ENCODE results near the gene IPO5. TPM values are rescaled to one million over a fixed set of nuclear protein-coding genes. Genes with fewer than 3 reads are reported as not detected.
"Not testable (repeated sequence)": the region's sequence is repeated elsewhere in the genome, so short reads cannot be mapped to it uniquely, and the experiment has no call there.

The IPO5 gene
- total RNA-seq, 2 experiments from 2014 or later: 81.8 to 116 TPM

DNA sequence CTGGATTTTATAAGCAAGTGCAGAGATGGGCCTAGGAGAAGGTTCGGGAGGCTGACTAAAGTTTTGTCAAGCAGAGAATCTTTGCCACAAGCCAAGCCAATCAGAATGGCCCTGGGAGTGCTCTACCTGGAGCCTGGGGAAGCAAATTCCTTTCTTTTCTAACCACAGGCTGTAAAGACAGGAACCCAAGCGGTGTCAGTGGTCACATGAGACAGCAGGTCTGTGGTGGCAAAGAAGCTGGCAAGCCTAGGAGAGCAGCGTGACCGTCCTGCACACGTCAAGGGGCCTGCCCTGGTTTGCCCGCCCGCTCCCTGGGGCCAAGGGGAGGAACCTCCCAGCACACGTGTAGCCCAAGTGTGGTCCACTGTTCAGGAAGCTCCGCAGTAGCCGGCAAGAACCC is 90.8 kb downstream of the IPO5 start:
- H3K9me3 ChIP-seq (ENCODE audit: low read length): no peaks in the 10 kb centered on the region
- H3K4me1 ChIP-seq (ENCODE audit: insufficient read depth, low read length, poor library complexity, severe bottlenecking): no peaks in the 10 kb centered on the region
- H4K20me1 ChIP-seq (ENCODE audit: insufficient read depth, low read length): no peaks in the 10 kb centered on the region
- H3K4me3 ChIP-seq (ENCODE audit: low read depth, low read length, poor library complexity, severe bottlenecking): no peak overlapping the region
- intact Hi-C loops (cut with micrococcal nuclease; ENCODE audit: unreplicated experiment): no loop called here
- ChIA-PET CTCF (ENCODE audit: unreplicated experiment) (no interaction called here), POLR2A (no interaction called here)
- no peaks in the 10 kb centered on the region for H3K9me2 ChIP-seq (ENCODE audit: insufficient read depth, low read length)
- no peaks in the 10 kb centered on the region for H3K79me2 ChIP-seq (ENCODE audit: insufficient read depth, low read depth, low read length)
- H3K4me2 ChIP-seq (ENCODE audit: low read length): no peak overlapping the region
- no TSS peak for BruUV-seq (replicated peaks)
- TF ChIP-seq, protein P1, sequence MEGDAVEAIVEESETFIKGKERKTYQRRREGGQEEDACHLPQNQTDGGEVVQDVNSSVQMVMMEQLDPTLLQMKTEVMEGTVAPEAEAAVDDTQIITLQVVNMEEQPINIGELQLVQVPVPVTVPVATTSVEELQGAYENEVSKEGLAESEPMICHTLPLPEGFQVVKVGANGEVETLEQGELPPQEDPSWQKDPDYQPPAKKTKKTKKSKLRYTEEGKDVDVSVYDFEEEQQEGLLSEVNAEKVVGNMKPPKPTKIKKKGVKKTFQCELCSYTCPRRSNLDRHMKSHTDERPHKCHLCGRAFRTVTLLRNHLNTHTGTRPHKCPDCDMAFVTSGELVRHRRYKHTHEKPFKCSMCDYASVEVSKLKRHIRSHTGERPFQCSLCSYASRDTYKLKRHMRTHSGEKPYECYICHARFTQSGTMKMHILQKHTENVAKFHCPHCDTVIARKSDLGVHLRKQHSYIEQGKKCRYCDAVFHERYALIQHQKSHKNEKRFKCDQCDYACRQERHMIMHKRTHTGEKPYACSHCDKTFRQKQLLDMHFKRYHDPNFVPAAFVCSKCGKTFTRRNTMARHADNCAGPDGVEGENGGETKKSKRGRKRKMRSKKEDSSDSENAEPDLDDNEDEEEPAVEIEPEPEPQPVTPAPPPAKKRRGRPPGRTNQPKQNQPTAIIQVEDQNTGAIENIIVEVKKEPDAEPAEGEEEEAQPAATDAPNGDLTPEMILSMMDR (conservative IDR thresholded peaks at IDR 0.05; ENCODE audit: low read length): no peak
- TF ChIP-seq EZH2phosphoT487 (IDR thresholded peaks at IDR 0.05; ENCODE audit: borderline replicate concordance, low read depth, low read length): no peak
- H3K27ac ChIP-seq (ENCODE audit: low read depth, low read length, poor library complexity, severe bottlenecking): no peak overlapping the region
- no peak overlapping the region for H2AFZ ChIP-seq (ENCODE audit: low read length)
- no peak for DNase-seq (ENCODE audit: low spot score)
- H3K36me3 ChIP-seq (ENCODE audit: insufficient read depth, low read length): no peaks in the 10 kb centered on the region

GRCh38 chr13:98047785-98048184 is 94.3 kb downstream of the IPO5 start:
- POLR2A ChIA-PET; H3K4me1 ChIP-seq (ENCODE audit: insufficient read depth, low read length, poor library complexity, severe bottlenecking); CTCF ChIA-PET (ENCODE audit: unreplicated experiment); BruUV-seq (replicated peaks); H2AFZ ChIP-seq (ENCODE audit: low read length); H3K4me2 ChIP-seq (ENCODE audit: low read length); H4K20me1 ChIP-seq (ENCODE audit: insufficient read depth, low read length); H3K9me2 ChIP-seq (ENCODE audit: insufficient read depth, low read length); H3K79me2 ChIP-seq (ENCODE audit: insufficient read depth, low read depth, low read length); H3K27ac ChIP-seq (ENCODE audit: low read depth, low read length, poor library complexity, severe bottlenecking); intact Hi-C loops (cut with micrococcal nuclease; ENCODE audit: unreplicated experiment); DNase-seq (ENCODE audit: low spot score); H3K9me3 ChIP-seq (ENCODE audit: low read length); H3K36me3 ChIP-seq (ENCODE audit: insufficient read depth, low read length); H3K4me3 ChIP-seq (ENCODE audit: low read depth, low read length, poor library complexity, severe bottlenecking): not testable (repeated sequence)

- intact Hi-C loops (cut with micrococcal nuclease; ENCODE audit: unreplicated experiment): no loop called here
- no peak overlapping the region for H3K27ac ChIP-seq (ENCODE audit: low read depth, low read length, poor library complexity, severe bottlenecking)
- H4K20me1 ChIP-seq (ENCODE audit: insufficient read depth, low read length): no peaks in the 10 kb centered on the region
- H3K9me3 ChIP-seq (ENCODE audit: low read length): no peaks in the 10 kb centered on the region
- no peaks in the 10 kb centered on the region for H3K9me2 ChIP-seq (ENCODE audit: insufficient read depth, low read length)
- no peaks in the 10 kb centered on the region for H3K4me1 ChIP-seq (ENCODE audit: insufficient read depth, low read length, poor library complexity, severe bottlenecking)
- no TSS peak for BruUV-seq (replicated peaks)
- H2AFZ ChIP-seq (ENCODE audit: low read length): no peak overlapping the region
- no peak overlapping the region for H3K4me3 ChIP-seq (ENCODE audit: low read depth, low read length, poor library complexity, severe bottlenecking)
- no peak for TF ChIP-seq EZH2phosphoT487 (IDR thresholded peaks at IDR 0.05; ENCODE audit: borderline replicate concordance, low read depth, low read length)
- CTCF ChIA-PET (ENCODE audit: unreplicated experiment): no interaction called here
- no peak for DNase-seq (ENCODE audit: low spot score)
- H3K4me2 ChIP-seq (ENCODE audit: low read length): no peak overlapping the region
- no peaks in the 10 kb centered on the region for H3K79me2 ChIP-seq (ENCODE audit: insufficient read depth, low read depth, low read length)
- H3K36me3 ChIP-seq (ENCODE audit: insufficient read depth, low read length): no peaks in the 10 kb centered on the region
- POLR2A ChIA-PET: no interaction called here
These were observed 94.8 kb downstream of the IPO5 start for GRCh38 chr13:98048265-98048664.

GRCh38 chr13:98050041-98050466 is 96.6 kb downstream of the IPO5 start:
- intact Hi-C loops (cut with micrococcal nuclease; ENCODE audit: unreplicated experiment): no loop called here
- Histone ChIP-seq H3K9me3 (ENCODE audit: low read length) (no peaks in the 10 kb centered on the region), H3K79me2 (ENCODE audit: insufficient read depth, low read depth, low read length) (no peaks in the 10 kb centered on the region), H3K9me2 (ENCODE audit: insufficient read depth, low read length) (no peaks in the 10 kb centered on the region), H3K27ac (ENCODE audit: low read depth, low read length, poor library complexity, severe bottlenecking) (no peak overlapping the region), H4K20me1 (ENCODE audit: insufficient read depth, low read length) (no peaks in the 10 kb centered on the region), H3K4me1 (ENCODE audit: insufficient read depth, low read length, poor library complexity, severe bottlenecking) (no peaks in the 10 kb centered on the region), H3K4me2 (ENCODE audit: low read length) (no peak overlapping the region), H3K36me3 (ENCODE audit: insufficient read depth, low read length) (no peaks in the 10 kb centered on the region), H2AFZ (ENCODE audit: low read length) (no peak overlapping the region), H3K4me3 (ENCODE audit: low read depth, low read length, poor library complexity, severe bottlenecking) (no peak overlapping the region)
- TF ChIP-seq, protein P1 (conservative IDR thresholded peaks at IDR 0.05; ENCODE audit: low read length): no peak
- no peak for TF ChIP-seq EZH2phosphoT487 (IDR thresholded peaks at IDR 0.05; ENCODE audit: borderline replicate concordance, low read depth, low read length)
- BruUV-seq (replicated peaks): no TSS peak
- ChIA-PET CTCF (ENCODE audit: unreplicated experiment) (no interaction called here), POLR2A (interaction anchor here (0.6 to 0.7 kb wide), 2 partner anchors 12 to 501 kb away, joined by 3 to 5 read pairs; no protein-coding TSS in a partner anchor)
- DNase-seq (ENCODE audit: low spot score): no peak
